ENCODE measurements around the gene BROX. TPM values are rescaled to one million over a fixed set of nuclear protein-coding genes. Genes with fewer than 3 reads are reported as not detected.

Gene BROX
- total and polyA plus RNA-seq, 7 donors: 22.0 to 61.7 (median 38.2) TPM

GRCh38 chr1:222670110-222670509 lies 42.3 kb upstream of the BROX start:
- no peak overlapping the region for H3K4me3 ChIP-seq
- H3K36me3 ChIP-seq: peaks cover 10 to 66% (median 19%) of the 10 kb centered on the region in 4 donors
- TF ChIP-seq POLR2AphosphoS5 (IDR thresholded peaks at IDR 0.05): no peak
- no peak for TF ChIP-seq EP300 (IDR thresholded peaks at IDR 0.05)
- no peak for TF ChIP-seq CTCF (IDR thresholded peaks at IDR 0.05)
- WGBS, 2 donors: 94 to 95% methylated on average over 1 of the region's 1 CpG
- H3K4me1 ChIP-seq: peaks cover 0 to 25% (median 13%) of the 10 kb centered on the region in 4 donors
- intact Hi-C loops (cut with DNase I): no loop called here
- no peak for DNase-seq
- no peaks in the 10 kb centered on the region for H3K9me3 ChIP-seq
- H3K27me3 ChIP-seq: no peaks in the 10 kb centered on the region
- peak overlapping the region in 1 of 4 donors; percentile 9 for H3K27ac ChIP-seq

GRCh38 chr1:222680080-222680479 lies 32.3 kb upstream of the BROX start:
- H3K36me3 ChIP-seq: peaks cover 0 to 32% (median 4%) of the 10 kb centered on the region in 4 donors
- 96 to 98% methylated on average over 1 of the region's 1 CpG for WGBS, 2 donors
- DNase-seq: no peak
- no peak overlapping the region for H3K27ac ChIP-seq
- no peaks in the 10 kb centered on the region for H3K4me1 ChIP-seq
- H3K9me3 ChIP-seq: no peaks in the 10 kb centered on the region
- no peak overlapping the region for H3K4me3 ChIP-seq
- TF ChIP-seq EP300 (IDR thresholded peaks at IDR 0.05) (no peak), CTCF (IDR thresholded peaks at IDR 0.05) (no peak), POLR2AphosphoS5 (IDR thresholded peaks at IDR 0.05) (no peak), POLR2A (IDR thresholded peaks at IDR 0.05) (no peak)
- H3K27me3 ChIP-seq: no peaks in the 10 kb centered on the region
- intact Hi-C loops (cut with DNase I): no loop called here

GRCh38 chr1:222691016-222691415 lies 21.3 kb upstream of the BROX start:
- no peak overlapping the region for H3K27ac ChIP-seq
- peaks cover 6 to 37% (median 13%) of the 10 kb centered on the region in 4 donors for H3K36me3 ChIP-seq
- TF ChIP-seq CTCF (IDR thresholded peaks at IDR 0.05) (no peak), POLR2A (IDR thresholded peaks at IDR 0.05) (no peak), EP300 (IDR thresholded peaks at IDR 0.05) (no peak), POLR2AphosphoS5 (IDR thresholded peaks at IDR 0.05) (no peak)
- no peak overlapping the region for H3K4me3 ChIP-seq
- H3K9me3 ChIP-seq: no peaks in the 10 kb centered on the region
- WGBS, 2 donors: 90 to 96% methylated on average over 1 of the region's 1 CpG
- no peaks in the 10 kb centered on the region for H3K27me3 ChIP-seq
- H3K4me1 ChIP-seq: no peaks in the 10 kb centered on the region
- intact Hi-C loops (cut with DNase I): no loop called here
- no peak for DNase-seq

GRCh38 chr1:222694927-222695326 lies 17.4 kb upstream of the BROX start:
- Histone ChIP-seq H3K27ac (no peak overlapping the region), H3K27me3 (no peaks in the 10 kb centered on the region), H3K4me1 (peaks cover 0 to 3% (median 0%) of the 10 kb centered on the region in 4 donors), H3K36me3 (peaks cover 0 to 27% (median 2%) of the 10 kb centered on the region in 4 donors), H3K9me3 (no peaks in the 10 kb centered on the region), H3K4me3 (no peak overlapping the region)
- WGBS, 2 donors: 76 to 82% methylated on average over 5 of the region's 5 CpGs
- intact Hi-C loops (cut with DNase I): no loop called here
- no peak for DNase-seq
- no peak for TF ChIP-seq POLR2A (IDR thresholded peaks at IDR 0.05)
- no peak for TF ChIP-seq POLR2AphosphoS5 (IDR thresholded peaks at IDR 0.05)
- no peak for TF ChIP-seq EP300 (IDR thresholded peaks at IDR 0.05)
- no peak for TF ChIP-seq CTCF (IDR thresholded peaks at IDR 0.05)

GRCh38 chr1:222696741-222697140 lies 15.6 kb upstream of the BROX start:
- 96% methylated on average over 8 of the region's 8 CpGs for WGBS, 2 donors
- Histone ChIP-seq H3K4me3 (no peak overlapping the region), H3K36me3 (peaks cover 0 to 40% (median 2%) of the 10 kb centered on the region in 4 donors), H3K4me1 (peaks cover 0 to 3% (median 0%) of the 10 kb centered on the region in 4 donors), H3K27ac (no peak overlapping the region), H3K27me3 (no peaks in the 10 kb centered on the region), H3K9me3 (no peaks in the 10 kb centered on the region)
- TF ChIP-seq EP300 (IDR thresholded peaks at IDR 0.05) (no peak), POLR2A (IDR thresholded peaks at IDR 0.05) (no peak), CTCF (IDR thresholded peaks at IDR 0.05) (no peak), POLR2AphosphoS5 (IDR thresholded peaks at IDR 0.05) (no peak)
- intact Hi-C loops (cut with DNase I): no loop called here
- no peak for DNase-seq

Measured in sigmoid colon (tissue), 7 donors.